HepG2 (cell line): ENCODE data around the gene RAB40C. TPM values are rescaled to one million over a fixed set of nuclear protein-coding genes. Genes with fewer than 3 reads are reported as not detected.
A peak's percentile ranks its signal among the peaks of the same experiment; 100 is the strongest.

Experiments used
- ATAC-seq: fragments of 200-7000 bp; cut with Tn5 transposase; 3 replicates; pipeline ENCODE4 v1.9.1; 2020; ENCODE audit warnings: mild to moderate bottlenecking, moderate library complexity
- BruUV-seq: library from RNA; stranded (reverse); fragments of 400-500 nt; replicated peaks from 2 replicates; lab custom pipeline; 2021; lab: Mats Ljungman, UMichigan
- CTCF ChIA-PET: fragments of 300-600 bp; formaldehyde crosslinking; extraction: SDS; loops from one replicate; lab custom pipeline; 2021; ENCODE audit warnings: low total read pairs, inconsistent platforms, low intra/inter-chr PET ratio; lab: Yijun Ruan, JAX
- POLR2A ChIA-PET: fragments of 350-600 bp; sonication (Branson Sonifier 250); formaldehyde crosslinking; loops from one replicate; lab custom pipeline; 2020; ENCODE audit warnings: antibody characterized with exemption, inconsistent platforms; lab: Yijun Ruan, JAX
- DNase-seq: peaks from one replicate; pipeline ENCODE4 v3.0.0-alpha.2; 2015; ENCODE audit warnings: low spot score
- FAIRE-seq: peaks from 3 replicates; lab custom pipeline; 2011; peaks lifted over from hg19 to GRCh38; lab: Jason Lieb, UNC
- H2AFZ ChIP-seq: one replicate; pipeline ENCODE4 v1.6.1; 2011; ENCODE audit warnings: low read length, inconsistent platforms
- H3K27ac ChIP-seq: fragments of 300-600 bp; 3 replicates; pipeline ENCODE4 v1.8.0; 2011; ENCODE audit warnings: mixed run types, mild to moderate bottlenecking, mixed read lengths, low read length, inconsistent platforms; ENCODE audit not compliant: insufficient read depth; ENCODE audit errors: extremely low read length
- H3K27me3 ChIP-seq, 2 experiments: fragments of 200-600 bp in 1 of 2; 2 replicates in 1 of 2; 3 replicates in 1 of 2; pipeline versions ENCODE4 v1.6.0 to v1.8.0; 2011; ENCODE audit warnings: low read length in 2 of 2, mild to moderate bottlenecking in 2 of 2, moderate library complexity in 2 of 2, inconsistent platforms in 1 of 2; ENCODE audit not compliant: insufficient read depth in 2 of 2, control insufficient read depth in 1 of 2
- H3K36me3 ChIP-seq, 2 experiments: fragments of 200-600 bp in 1 of 2; replicated peaks in 1 of 2; 2 replicates in 1 of 2; 3 replicates in 1 of 2; pipeline versions ENCODE4 v1.5.1 to v1.8.0; 2011; ENCODE audit warnings: low read length in 2 of 2, inconsistent platforms in 1 of 2; ENCODE audit not compliant: insufficient read depth in 2 of 2, control insufficient read depth in 1 of 2
- H3K4me1 ChIP-seq: 2 replicates; pipeline ENCODE4 v1.5.1; 2012; ENCODE audit warnings: low read length, inconsistent platforms; ENCODE audit not compliant: insufficient read depth
- H3K4me2 ChIP-seq: 2 replicates; pipeline ENCODE4 v1.6.0; 2011; ENCODE audit warnings: low read depth, low read length, inconsistent platforms
- H3K4me3 ChIP-seq, 3 experiments: fragments of 200-600 bp in 1 of 3; sonication (generic), shearing (Covaris generic) in 1 of 3; replicated peaks in 1 of 3; 2 replicates each; pipeline ENCODE4 v1.5.1; 2011 to 2016; ENCODE audit warnings: low read length in 3 of 3, inconsistent platforms in 2 of 3, low read depth in 2 of 3, mild to moderate bottlenecking in 2 of 3, control low read depth in 1 of 3, mixed read lengths in 1 of 3; ENCODE audit not compliant: insufficient read depth in 1 of 3
- H3K79me2 ChIP-seq: one replicate; pipeline ENCODE4 v1.6.1; 2011; ENCODE audit warnings: low read length, inconsistent platforms; ENCODE audit not compliant: insufficient read depth
- H3K9ac ChIP-seq: 2 replicates; pipeline ENCODE4 v1.6.0; 2011; ENCODE audit warnings: mild to moderate bottlenecking, low read depth, low read length, inconsistent platforms; ENCODE audit not compliant: insufficient read depth
- H3K9me3 ChIP-seq: 2 replicates; pipeline ENCODE4 v1.5.1; 2012; ENCODE audit warnings: mild to moderate bottlenecking, low read length
- H4K20me1 ChIP-seq: 2 replicates; pipeline ENCODE4 v1.6.0; 2011; ENCODE audit warnings: inconsistent platforms, mild to moderate bottlenecking, low read length, moderate library complexity; ENCODE audit not compliant: insufficient read depth
- AGO2 ChIP-seq: fragments of 200-400 bp; formaldehyde crosslinking; optimal IDR thresholded peaks from 2 replicates; pipeline ENCODE3; 2017; ENCODE audit warnings: mild to moderate bottlenecking, low read depth, low read length, moderate library complexity
- CHD2 ChIP-seq: IDR thresholded peaks from 2 replicates; pipeline ENCODE4 v1.6.1; 2011; ENCODE audit warnings: low read depth, low read length, improper control_type of control experiment
- HNRNPL ChIP-seq: fragments of 200-400 bp; formaldehyde crosslinking; IDR thresholded peaks from 2 replicates; pipeline ENCODE4 v1.6.1; 2017; ENCODE audit warnings: mild to moderate bottlenecking, low read depth, low read length
- ZBTB33 ChIP-seq: sonication (generic); formaldehyde crosslinking; IDR thresholded peaks from 2 replicates; pipeline ENCODE4 v1.4.0; 2020; ENCODE audit warnings: missing genetic modification reagents
- WGBS: methylation state at CpG from one replicate; pipeline ENCODE4 v1.1.6; 2017; ENCODE audit warnings: low lambda C conversion rate; 5-methylcytosine and 5-hydroxymethylcytosine counted together
- in situ Hi-C: cut with HindIII; loops from 2 replicates; pipeline ENCODE4 v1.10.0; 2017; ENCODE audit warnings: low pct_unique_long_range_greater_than_20kb; ENCODE audit not compliant: extremely low pct_ligation_motif_present
- intact Hi-C: fragments of 100-400 bp; cut with micrococcal nuclease; formaldehyde crosslinking; loops from one replicate; pipeline ENCODE4 v1.10.0; 2022; ENCODE audit not compliant: unreplicated experiment
- polyA plus RNA-seq, 8 experiments: library from polyadenylated mRNA; depleted of rRNA in 3 of 8; stranded (reverse) in 7 of 8; unstranded in 1 of 8; fragments of >200 nt; fragmentation: Illumina TruSeq in 4 of 8; extraction: Trizol in 4 of 8; gene quantifications; 2 replicates each; pipeline versions ENCODE4 v1.2.1 to v1.2.3, GENCODE V29; 2011 to 2016; ENCODE audit warnings: low read depth in 4 of 8, missing spikeins in 1 of 8, mixed read lengths in 1 of 8; ENCODE audit not compliant: insufficient read depth in 1 of 8
- total RNA-seq, 5 experiments: library from RNA; depleted of rRNA; stranded (reverse); fragments of >200 nt; fragmentation: Illumina TruSeq; extraction: Trizol; gene quantifications; 2 replicates each; pipeline ENCODE4 v1.2.3, GENCODE V29; 2016; ENCODE audit warnings: low read depth in 1 of 5
- TF ChIP-seq, protein P1 (sequence below): sonication (generic); formaldehyde crosslinking; IDR thresholded peaks from 2 replicates; pipeline ENCODE4 v1.4.0; 2020; ENCODE audit warnings: mild to moderate bottlenecking, low read depth, missing genetic modification reagents

RAB40C gene
- total and polyA plus RNA-seq, 2 of the 13 experiments (the other 11 are each of a cell fraction or from before 2014, with no cell fraction given) = 7.7 to 11.5 TPM

DNA sequence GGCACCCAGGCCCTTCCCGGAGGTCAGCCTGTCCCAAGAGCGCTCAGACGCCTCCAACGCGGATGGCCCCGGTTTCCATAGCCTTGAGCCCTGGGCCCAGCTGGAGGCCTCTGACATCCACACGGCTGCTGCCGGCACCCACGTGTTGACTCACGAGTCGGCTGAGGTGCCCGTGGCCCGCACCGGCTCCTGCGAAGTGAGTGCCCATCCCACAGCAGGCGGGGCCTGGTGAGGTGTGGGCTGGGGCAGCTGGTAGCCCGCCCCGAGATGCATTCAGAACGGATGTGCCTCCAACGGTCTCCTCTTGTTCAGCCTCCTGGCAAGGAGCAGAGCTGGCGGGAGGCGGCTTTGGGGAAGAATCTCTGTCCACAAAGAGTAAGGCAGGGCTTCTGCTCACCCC, 62.0 kb downstream of the RAB40C start:
- CTCF ChIA-PET = no interaction called here
- intact Hi-C loops = no loop called here
- H3K27me3 ChIP-seq = no peaks in the 10 kb centered on the region
- in situ Hi-C loops = no loop called here
- no peak overlapping the region for H3K9ac ChIP-seq
- WGBS = 100% methylated on average over 5 of the region's 22 CpGs
- no peaks in the 10 kb centered on the region for H3K9me3 ChIP-seq
- no peaks in the 10 kb centered on the region for H4K20me1 ChIP-seq
- H3K79me2 ChIP-seq = peaks cover 6% of the 10 kb centered on the region
- FAIRE-seq (no peak), ATAC-seq (no peak), DNase-seq (no peak)
- no peak overlapping the region for H2AFZ ChIP-seq
- TF ChIP-seq, protein P1, sequence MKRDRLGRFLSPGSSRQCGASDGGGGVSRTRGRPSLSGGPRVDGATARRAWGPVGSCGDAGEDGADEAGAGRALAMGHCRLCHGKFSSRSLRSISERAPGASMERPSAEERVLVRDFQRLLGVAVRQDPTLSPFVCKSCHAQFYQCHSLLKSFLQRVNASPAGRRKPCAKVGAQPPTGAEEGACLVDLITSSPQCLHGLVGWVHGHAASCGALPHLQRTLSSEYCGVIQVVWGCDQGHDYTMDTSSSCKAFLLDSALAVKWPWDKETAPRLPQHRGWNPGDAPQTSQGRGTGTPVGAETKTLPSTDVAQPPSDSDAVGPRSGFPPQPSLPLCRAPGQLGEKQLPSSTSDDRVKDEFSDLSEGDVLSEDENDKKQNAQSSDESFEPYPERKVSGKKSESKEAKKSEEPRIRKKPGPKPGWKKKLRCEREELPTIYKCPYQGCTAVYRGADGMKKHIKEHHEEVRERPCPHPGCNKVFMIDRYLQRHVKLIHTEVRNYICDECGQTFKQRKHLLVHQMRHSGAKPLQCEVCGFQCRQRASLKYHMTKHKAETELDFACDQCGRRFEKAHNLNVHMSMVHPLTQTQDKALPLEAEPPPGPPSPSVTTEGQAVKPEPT = no peak
- peak; percentile 21 for TF ChIP-seq AGO2
- no peak overlapping the region for H3K27ac ChIP-seq
- POLR2A ChIA-PET = interaction anchor here (1.8 kb wide), 1 partner anchor 8 kb away, joined by 4 read pairs; no protein-coding TSS in a partner anchor
- BruUV-seq = no TSS peak
- no peak overlapping the region for H3K4me2 ChIP-seq
- H3K36me3 ChIP-seq = peaks cover 2 to 3% of the 10 kb centered on the region in 2 experiments; a peak in 1 of 5 replicates
- H3K4me1 ChIP-seq = peaks cover 58% of the 10 kb centered on the region
- no peak overlapping the region for H3K4me3 ChIP-seq

- FAIRE-seq = no peak
- Histone ChIP-seq H3K79me2 (peaks cover 4% of the 10 kb centered on the region), H3K4me1 (peaks cover 50% of the 10 kb centered on the region), H3K9me3 (no peaks in the 10 kb centered on the region), H3K9ac (no peak overlapping the region), H3K27ac (peak overlapping the region; percentile 58), H2AFZ (no peak overlapping the region), H3K4me3 (no peak overlapping the region), H3K27me3 (no peaks in the 10 kb centered on the region), H4K20me1 (no peaks in the 10 kb centered on the region), H3K4me2 (no peak overlapping the region), H3K36me3 (peaks cover 2 to 3% of the 10 kb centered on the region in 2 experiments; a peak in 1 of 5 replicates)
- intact Hi-C loops (no loop called here), in situ Hi-C loops (no loop called here)
- 92% methylated on average over 22 of the region's 28 CpGs for WGBS
- TF ChIP-seq ZBTB33 (peak; percentile 71), HNRNPL (0 out of 2 replicates have a peak, but pooled peaks have one; percentile 40), CHD2 (no peak)
- BruUV-seq = no TSS peak
- ATAC-seq = no peak
- DNase-seq = no peak
- POLR2A ChIA-PET = interaction anchor here (1.8 kb wide), 1 partner anchor 9 kb away, joined by 4 read pairs; no protein-coding TSS in a partner anchor
- CTCF ChIA-PET = no interaction called here
Observed at GRCh38 chr16:652454-653305, 62.8 kb downstream of the RAB40C start.
